AG04449 (cell line): ENCODE results near the gene SYTL2.

Experiments used
- CTCF ChIA-PET: fragments of 350-600 bp; formaldehyde crosslinking; extraction: SDS; loops from one replicate; lab custom pipeline; 2021; ENCODE audit warnings: antibody characterized with exemption; lab: Yijun Ruan, JAX
- POLR2A ChIA-PET: fragments of 400-600, 350-600 bp; formaldehyde crosslinking; extraction: SDS; loops from one replicate; lab custom pipeline; 2020; ENCODE audit warnings: antibody characterized with exemption, inconsistent platforms; lab: Yijun Ruan, JAX
- DNase-seq: peaks from one replicate; pipeline ENCODE4 v3.0.0-alpha.2; 2010; ENCODE audit warnings: low read depth, low spot score
- H3K4me3 ChIP-seq: 2 replicates; pipeline ENCODE4 v1.5.1; 2011; ENCODE audit warnings: low read depth, mild to moderate bottlenecking, control low read depth, low read length
- CTCF ChIP-seq: IDR thresholded peaks from one replicate; pipeline ENCODE4 v1.5.1; 2011; ENCODE audit warnings: mild to moderate bottlenecking, moderate library complexity, low read length, control low read depth, inconsistent platforms; ENCODE audit not compliant: insufficient read depth; ENCODE audit errors: missing control alignments

The SYTL2 gene

GRCh38 chr11:85749884-85750283 is 61.1 kb downstream of the SYTL2 start:
- no peak for TF ChIP-seq CTCF
- H3K4me3 ChIP-seq: no peak overlapping the region
- no peak for DNase-seq
- ChIA-PET CTCF (no interaction called here), POLR2A (interaction anchor here (0.6 kb wide), 1 partner anchor 10 kb away, joined by 3 read pairs; no protein-coding TSS in a partner anchor)

GRCh38 chr11:85749287-85749834 is 61.6 kb downstream of the SYTL2 start:
- no peak for DNase-seq
- POLR2A ChIA-PET: no interaction called here
- CTCF ChIA-PET: interaction anchor here (1.1 to 1.4 kb wide), 2 partner anchors 10 to 77 kb away, joined by 3 to 4 read pairs; no protein-coding TSS in a partner anchor
- TF ChIP-seq CTCF: no peak
- H3K4me3 ChIP-seq: no peak overlapping the region

- DNase-seq: no peak
- no peak for TF ChIP-seq CTCF
- ChIA-PET CTCF (interaction anchor here (1.1 to 1.4 kb wide), 2 partner anchors 11 to 78 kb away, joined by 3 to 4 read pairs; no protein-coding TSS in a partner anchor), POLR2A (no interaction called here)
- H3K4me3 ChIP-seq: no peak overlapping the region
Observed at GRCh38 chr11:85748455-85748891, 62.5 kb downstream of the SYTL2 start.

- DNase-seq: no peak
- TF ChIP-seq CTCF: no peak
- POLR2A ChIA-PET: no interaction called here
- no peak overlapping the region for H3K4me3 ChIP-seq
- CTCF ChIA-PET: interaction anchor here (1.4 kb wide), 1 partner anchor 11 kb away, joined by 3 read pairs; no protein-coding TSS in a partner anchor
Observed at GRCh38 chr11:85746670-85747069, 64.3 kb downstream of the SYTL2 start.

GRCh38 chr11:85745626-85746025 is 65.3 kb downstream of the SYTL2 start:
- POLR2A ChIA-PET: no interaction called here
- H3K4me3 ChIP-seq: no peak overlapping the region
- TF ChIP-seq CTCF: no peak
- DNase-seq: no peak
- CTCF ChIA-PET: interaction anchor here (1.4 kb wide), 1 partner anchor 10 kb away, joined by 3 read pairs; no protein-coding TSS in a partner anchor

- POLR2A ChIA-PET: no interaction called here
- CTCF ChIA-PET: no interaction called here
- DNase-seq: no peak
Observed at GRCh38 chr11:85742873-85743275, 68.1 kb downstream of the SYTL2 start.

More at GRCh38 chr11:85742873-85743275, 68.1 kb downstream of the SYTL2 start:
- H3K4me3 ChIP-seq: no peak overlapping the region
- no peak for TF ChIP-seq CTCF
